Thoracic aorta (tissue), 2 donors: ENCODE measurements around the gene CXCL14. TPM values are rescaled to one million over a fixed set of nuclear protein-coding genes. Genes with fewer than 3 reads are reported as not detected.

Experiments
- ATAC-seq: fragments of 150-250 bp; one replicate; pipeline ENCODE4 v1.8.0; 2017; ENCODE audit warnings: low read depth; ENCODE audit not compliant: insufficient number of reproducible peaks, low FRiP score
- DNase-seq: peaks from one replicate; pipeline ENCODE4 v3.0.0-alpha.2; 2020; ENCODE audit warnings: low spot score
- H3K27ac ChIP-seq, 2 donors: fragments of 200-600 bp; sonication (generic); 1 replicate in 1 of 2; 2 replicates in 1 of 2; pipeline ENCODE4 v1.5.1; 2016; ENCODE audit warnings: mild to moderate bottlenecking in 2 of 2, moderate library complexity in 2 of 2
- H3K27me3 ChIP-seq: fragments of 200-600 bp; sonication (generic); replicated peaks from 2 replicates; pipeline ENCODE4 v1.6.0; 2016; ENCODE audit warnings: mild to moderate bottlenecking; ENCODE audit not compliant: insufficient read depth
- H3K36me3 ChIP-seq: fragments of 200-600 bp; sonication (generic); one replicate; pipeline ENCODE4 v1.5.1; 2016
- H3K4me1 ChIP-seq, 2 donors: fragments of 200-600 bp; sonication (generic); 1 replicate in 1 of 2; 2 replicates in 1 of 2; pipeline versions ENCODE4 v1.5.1 to v1.6.0; 2016; ENCODE audit warnings: low read depth in 2 of 2, mild to moderate bottlenecking in 1 of 2; ENCODE audit not compliant: control insufficient read depth in 1 of 2
- H3K4me3 ChIP-seq: fragments of 200-600 bp; sonication (generic); 2 replicates; pipeline ENCODE4 v1.5.1; 2016; ENCODE audit warnings: mild to moderate bottlenecking
- H3K9me3 ChIP-seq: fragments of 200-600 bp; sonication (generic); 2 replicates; pipeline ENCODE4 v1.5.1; 2016
- total RNA-seq, 2 donors: library from RNA; depleted of rRNA; stranded (reverse); fragments of >200 nt; gene quantifications; one replicate each; pipeline versions ENCODE4 v1.1.0 to v1.2.3, GENCODE V29; 2016
- TF ChIP-seq, protein P1 (sequence below): fragments of 200-600 bp; sonication (generic); IDR thresholded peaks from one replicate; pipeline ENCODE4 v1.5.1; 2019; ENCODE audit warnings: antibody characterized with exemption

The CXCL14 gene
- total RNA-seq, 2 donors from 2014 or later = 27.5 to 28.7 TPM

GRCh38 chr5:135549413-135549812 is 29.4 kb downstream of the CXCL14 start:
- TF ChIP-seq, protein P1, sequence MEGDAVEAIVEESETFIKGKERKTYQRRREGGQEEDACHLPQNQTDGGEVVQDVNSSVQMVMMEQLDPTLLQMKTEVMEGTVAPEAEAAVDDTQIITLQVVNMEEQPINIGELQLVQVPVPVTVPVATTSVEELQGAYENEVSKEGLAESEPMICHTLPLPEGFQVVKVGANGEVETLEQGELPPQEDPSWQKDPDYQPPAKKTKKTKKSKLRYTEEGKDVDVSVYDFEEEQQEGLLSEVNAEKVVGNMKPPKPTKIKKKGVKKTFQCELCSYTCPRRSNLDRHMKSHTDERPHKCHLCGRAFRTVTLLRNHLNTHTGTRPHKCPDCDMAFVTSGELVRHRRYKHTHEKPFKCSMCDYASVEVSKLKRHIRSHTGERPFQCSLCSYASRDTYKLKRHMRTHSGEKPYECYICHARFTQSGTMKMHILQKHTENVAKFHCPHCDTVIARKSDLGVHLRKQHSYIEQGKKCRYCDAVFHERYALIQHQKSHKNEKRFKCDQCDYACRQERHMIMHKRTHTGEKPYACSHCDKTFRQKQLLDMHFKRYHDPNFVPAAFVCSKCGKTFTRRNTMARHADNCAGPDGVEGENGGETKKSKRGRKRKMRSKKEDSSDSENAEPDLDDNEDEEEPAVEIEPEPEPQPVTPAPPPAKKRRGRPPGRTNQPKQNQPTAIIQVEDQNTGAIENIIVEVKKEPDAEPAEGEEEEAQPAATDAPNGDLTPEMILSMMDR = no peak
- no peaks in the 10 kb centered on the region for H3K36me3 ChIP-seq
- peaks cover 9% of the 10 kb centered on the region for H3K27me3 ChIP-seq
- H3K4me3 ChIP-seq = no peak overlapping the region
- H3K27ac ChIP-seq = no peak overlapping the region
- ATAC-seq (no peak), DNase-seq (no peak)
- peaks cover 2 to 6% of the 10 kb centered on the region in 2 donors for H3K4me1 ChIP-seq
- no peaks in the 10 kb centered on the region for H3K9me3 ChIP-seq

DNA sequence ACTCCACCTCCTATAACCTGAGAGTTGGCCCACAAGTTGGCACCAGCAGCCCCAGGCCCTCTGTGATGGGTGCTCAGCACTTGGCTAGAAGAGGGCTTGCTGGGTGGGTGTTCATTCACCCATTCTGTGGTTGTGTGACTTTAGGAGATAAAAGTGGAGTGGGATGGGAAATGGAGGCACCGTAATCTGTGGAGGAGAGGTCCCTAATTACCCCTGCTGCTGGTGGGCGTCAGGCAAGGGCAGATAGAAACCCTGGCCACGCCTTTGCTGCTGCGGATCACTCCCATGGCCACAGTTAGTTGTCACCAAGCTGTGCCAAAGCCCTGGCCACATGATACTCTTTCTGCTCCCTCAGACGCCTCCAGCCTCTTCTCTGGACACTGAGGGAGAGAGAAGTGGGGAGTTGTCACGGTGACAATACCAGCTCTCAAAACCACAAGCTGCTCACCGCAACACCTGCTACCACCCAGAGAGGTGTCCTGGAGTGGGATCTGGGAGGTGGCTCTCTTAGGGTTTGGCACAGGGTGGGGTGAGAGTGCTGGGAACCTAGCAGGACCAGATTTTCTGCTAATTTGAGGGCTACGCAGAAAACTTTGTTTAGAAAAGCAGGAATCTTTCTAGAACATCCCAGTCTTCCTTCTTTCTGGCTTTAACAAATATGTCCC is 31.1 kb downstream of the CXCL14 start:
- TF ChIP-seq, protein P1 = no peak
- no peak for ATAC-seq
- peaks cover 8 to 20% of the 10 kb centered on the region in 2 donors for H3K4me1 ChIP-seq
- DNase-seq = no peak
- H3K27me3 ChIP-seq = peaks cover 9% of the 10 kb centered on the region
- H3K4me3 ChIP-seq = no peak overlapping the region
- H3K9me3 ChIP-seq = no peaks in the 10 kb centered on the region
- no peaks in the 10 kb centered on the region for H3K36me3 ChIP-seq
- H3K27ac ChIP-seq = no peak overlapping the region

- H3K27me3 ChIP-seq = peaks cover 9% of the 10 kb centered on the region
- DNase-seq = no peak
These were observed 31.9 kb downstream of the CXCL14 start for GRCh38 chr5:135546912-135547311.

DNA sequence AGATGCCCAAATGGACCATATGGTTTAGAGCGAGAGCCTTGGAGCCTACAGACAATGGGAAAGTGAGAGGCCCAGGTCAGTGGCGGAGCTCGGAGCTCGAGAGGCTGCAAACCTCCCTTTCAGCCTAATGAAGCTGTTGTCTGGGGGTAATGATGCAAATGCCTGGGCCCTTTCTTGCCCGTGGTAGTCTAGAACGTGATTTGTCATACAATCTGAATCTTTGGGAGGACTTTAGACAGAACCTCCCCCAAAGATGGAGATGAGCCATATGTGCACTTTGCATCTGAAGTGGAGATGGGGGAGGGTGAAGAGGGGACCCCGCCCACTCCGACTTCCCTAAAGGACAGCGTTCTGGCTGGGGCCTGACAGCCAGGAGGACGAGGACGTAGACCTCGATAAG is 32.7 kb downstream of the CXCL14 start:
- no peak for ATAC-seq
- H3K27me3 ChIP-seq = peaks cover 9% of the 10 kb centered on the region

More at GRCh38 chr5:135546912-135547311, 31.9 kb downstream of the CXCL14 start:
- no peaks in the 10 kb centered on the region for H3K36me3 ChIP-seq
- H3K27ac ChIP-seq = no peak overlapping the region
- peaks cover 8 to 20% of the 10 kb centered on the region in 2 donors for H3K4me1 ChIP-seq
- H3K4me3 ChIP-seq = no peak overlapping the region
- no peak for ATAC-seq
- no peaks in the 10 kb centered on the region for H3K9me3 ChIP-seq
- TF ChIP-seq, protein P1 = no peak

DNA sequence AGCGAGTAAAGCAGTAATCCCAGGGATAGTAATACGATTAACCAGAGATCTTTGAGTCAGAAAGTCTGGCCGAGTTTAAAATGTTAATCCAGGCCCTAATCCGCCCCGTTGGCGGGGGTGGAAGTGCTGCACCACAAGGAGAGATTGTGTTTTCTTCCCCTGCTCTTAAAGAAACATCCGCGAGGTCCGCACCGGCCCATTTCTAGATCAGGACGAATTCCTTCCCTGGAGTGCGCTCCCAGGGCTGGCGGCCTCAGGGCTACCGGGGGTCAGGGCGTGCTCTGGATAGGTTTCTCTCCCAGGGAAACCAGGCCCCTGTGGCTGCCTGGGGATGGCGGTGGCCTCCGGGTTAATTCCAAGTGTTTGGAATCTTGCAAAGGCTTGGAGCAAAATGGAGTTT is 33.7 kb downstream of the CXCL14 start:
- H3K4me3 ChIP-seq = no peak overlapping the region
- H3K36me3 ChIP-seq = no peaks in the 10 kb centered on the region
- TF ChIP-seq, protein P1 = no peak
- H3K27me3 ChIP-seq = peaks cover 9% of the 10 kb centered on the region
- DNase-seq (no peak), ATAC-seq (no peak)
- H3K4me1 ChIP-seq = peaks cover 8 to 20% of the 10 kb centered on the region in 2 donors
- no peak overlapping the region for H3K27ac ChIP-seq
- no peaks in the 10 kb centered on the region for H3K9me3 ChIP-seq

More for the DNA sequence above, 32.7 kb downstream of the CXCL14 start:
- DNase-seq = no peak
- peaks cover 8 to 20% of the 10 kb centered on the region in 2 donors for H3K4me1 ChIP-seq
- H3K9me3 ChIP-seq = no peaks in the 10 kb centered on the region
- no peak overlapping the region for H3K27ac ChIP-seq
- no peaks in the 10 kb centered on the region for H3K36me3 ChIP-seq
- TF ChIP-seq, protein P1 = no peak
- H3K4me3 ChIP-seq = no peak overlapping the region
